Right lung (tissue), 10 donors: ENCODE measurements around the gene MREG. TPM values are rescaled to one million over a fixed set of nuclear protein-coding genes. Genes with fewer than 3 reads are reported as not detected.

Experiments used
- DNase-seq, 2 donors: peaks; one replicate each; pipeline ENCODE4 v3.0.0-alpha.2; 2013
- long read RNA-seq, 8 donors: transcript quantifications; one replicate each; lab custom pipeline, GENCODE V29; 2026
- polyA plus RNA-seq, 5 donors: library from polyadenylated mRNA; unstranded; fragments of 120-200 nt; gene quantifications; one replicate each; pipeline versions ENCODE4 v1.2.1 to v1.2.3, GENCODE V29; 2013; ENCODE audit warnings: inconsistent platforms in 1 of 5, low replicate concordance in 1 of 5; ENCODE audit not compliant: insufficient read length in 5 of 5, insufficient read depth in 1 of 5

Gene MREG
- 10 to 100 TPM; 12.4 to 17.9 (median 14.7) TPM for polyA plus RNA-seq
- long read RNA-seq, donor 1, transcript MREG-201 (5 exons, 1,314 nt) = major isoform, 8 of 8 reads
- long read RNA-seq, donor 1, partial matches to known transcripts = 0 of 8 reads
- long read RNA-seq, donor 1, other reads (novel, unspliced or antisense) = 0 of 8 reads
- long read RNA-seq, donor 2, partial matches to known transcripts = 0 of 1 reads
- long read RNA-seq, donor 2, other reads (novel, unspliced or antisense) = 0 of 1 reads
- long read RNA-seq, donor 3, transcript MREG-201 (5 exons, 1,314 nt) = major isoform, 5 of 5 reads
- long read RNA-seq, donor 3, partial matches to known transcripts = 0 of 5 reads
- long read RNA-seq, donor 3, other reads (novel, unspliced or antisense) = 0 of 5 reads
- long read RNA-seq, donor 4, partial matches to known transcripts = 0 of 1 reads
- long read RNA-seq, donor 4, other reads (novel, unspliced or antisense) = 0 of 1 reads
- long read RNA-seq, donor 5, partial matches to known transcripts = 14 of 18 reads
- long read RNA-seq, donor 5, other reads (novel, unspliced or antisense) = 0 of 18 reads
- long read RNA-seq, donor 6, transcript MREG-201 (5 exons, 1,314 nt) = major isoform, 5 of 5 reads
- long read RNA-seq, donor 6, partial matches to known transcripts = 0 of 5 reads
- long read RNA-seq, donor 6, other reads (novel, unspliced or antisense) = 0 of 5 reads
- long read RNA-seq, donor 7, transcript MREG-201 (5 exons, 1,314 nt) = major isoform, 5 of 5 reads
- long read RNA-seq, donor 7, partial matches to known transcripts = 0 of 5 reads
- long read RNA-seq, donor 7, other reads (novel, unspliced or antisense) = 0 of 5 reads
- long read RNA-seq, donor 8, partial matches to known transcripts = 11 of 12 reads
- long read RNA-seq, donor 8, other reads (novel, unspliced or antisense) = 0 of 12 reads

- peak; percentile 67 to 73 for DNase-seq
Observed at GRCh38 chr2:216013080-216013909, at the start of gene MREG. Gene MREG, minus strand, starts transcription at chr2:216013551. Its CDS starts 224 bp downstream, at chr2:216013327.

GRCh38 chr2:216059233-216059834 lies 46.0 kb upstream of the MREG start:
- no peak for DNase-seq

GRCh38 chr2:216057688-216058193 lies 44.4 kb upstream of the MREG start:
- no peak for DNase-seq

GRCh38 chr2:216056739-216057138 lies 43.4 kb upstream of the MREG start:
- no peak for DNase-seq

GRCh38 chr2:216055680-216056079 lies 42.3 kb upstream of the MREG start:
- no peak for DNase-seq

GRCh38 chr2:216052420-216052819 lies 39.1 kb upstream of the MREG start:
- DNase-seq = no peak

GRCh38 chr2:216051350-216051749 lies 38.0 kb upstream of the MREG start:
- no peak for DNase-seq

GRCh38 chr2:216049452-216049851 lies 36.1 kb upstream of the MREG start:
- DNase-seq = no peak

GRCh38 chr2:216047397-216047796 lies 34.0 kb upstream of the MREG start:
- no peak for DNase-seq

GRCh38 chr2:216044883-216045486 lies 31.6 kb upstream of the MREG start:
- DNase-seq = no peak

GRCh38 chr2:216043949-216044348 lies 30.6 kb upstream of the MREG start:
- no peak for DNase-seq

GRCh38 chr2:216041438-216041837 lies 28.1 kb upstream of the MREG start:
- no peak for DNase-seq

- DNase-seq = no peak
Observed at GRCh38 chr2:216039918-216040317, 26.6 kb upstream of the MREG start.

- DNase-seq = peak; percentile 14 to 40
Observed at GRCh38 chr2:216034065-216034464, 20.7 kb upstream of the MREG start.

GRCh38 chr2:216033403-216033802 lies 20.1 kb upstream of the MREG start:
- DNase-seq = no peak

- no peak for DNase-seq
Observed at GRCh38 chr2:216031960-216032689, 18.8 kb upstream of the MREG start.

- DNase-seq = no peak
Observed at GRCh38 chr2:216030216-216030615, 16.9 kb upstream of the MREG start.

- no peak for DNase-seq
Observed at GRCh38 chr2:216029416-216030129, 16.2 kb upstream of the MREG start.

- no peak for DNase-seq
Observed at GRCh38 chr2:216024779-216025336, 11.5 kb upstream of the MREG start.
